ENCODE results near the gene ZNF223. TPM values are rescaled to one million over a fixed set of nuclear protein-coding genes. Genes with fewer than 3 reads are reported as not detected.

The ZNF223 gene
- total RNA-seq (2021; fragmentation: NEBNext Ultra II Directional; extraction: Animal tissue kit (Norgen Biotek cat#: 25700)): 1 to 10 TPM; 2.3 to 4.1 (median 2.6) TPM
- long read RNA-seq, transcript ZNF223-201 (5 exons, 2,418 nt): major isoform, 5 of 5 reads
- long read RNA-seq, partial matches to known transcripts: 0 of 5 reads
- long read RNA-seq, other reads (novel, unspliced or antisense): 0 of 5 reads

DNA sequence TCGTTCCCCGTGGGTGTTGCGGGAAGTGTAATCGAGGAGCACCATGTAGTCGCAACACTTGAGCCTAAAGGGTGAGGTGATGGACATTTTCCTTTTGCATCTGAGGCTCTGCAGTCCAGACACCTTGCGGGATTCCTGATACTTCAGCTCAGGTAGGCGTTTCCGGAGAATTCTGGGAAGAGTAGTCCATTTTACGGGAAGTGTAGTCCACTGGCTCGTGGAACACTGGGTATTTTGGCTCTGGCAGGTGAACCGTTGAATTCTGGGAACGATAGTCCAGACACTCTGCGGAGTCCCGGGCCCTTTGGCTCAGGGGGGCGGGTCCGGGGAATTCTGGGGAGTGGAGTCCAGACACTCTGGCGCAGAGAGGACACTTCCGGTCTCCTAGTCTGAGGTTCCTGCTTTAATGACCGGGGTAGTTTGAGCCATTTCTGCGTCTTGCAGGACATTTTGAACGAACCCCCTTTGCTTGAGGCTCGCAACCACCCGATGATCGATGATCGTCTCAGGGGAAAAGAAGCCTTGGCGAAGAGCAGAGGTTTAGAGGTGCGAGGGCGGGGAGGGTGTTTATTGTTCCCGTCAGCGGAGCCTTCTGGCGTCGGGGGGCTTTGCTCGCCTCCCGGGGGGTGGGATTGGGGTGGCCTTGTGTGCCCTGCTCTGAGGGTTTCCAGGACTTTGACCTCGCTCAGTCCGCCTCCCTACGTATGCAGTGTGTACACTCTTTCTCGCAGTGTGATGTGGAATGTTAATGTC lies at the start of gene ZNF223:
ZNF223 (plus strand) TSS at position 387 of the 753 bp plus-strand sequence. CDS start 3,141 bp downstream, outside the sequence.
- H3K27me3 Mint-ChIP-seq (ENCODE audit: insufficient read depth): peaks cover 5% of the 10 kb centered on the region
- peak within 1 kb of the TSS; percentile 82 for H3K27ac Mint-ChIP-seq
- peak within 1 kb of the TSS; percentile 96 for H3K4me3 Mint-ChIP-seq
- peaks cover 20% of the 10 kb centered on the region for H3K36me3 Mint-ChIP-seq (ENCODE audit: low read depth)
- H3K9me3 Mint-ChIP-seq: no peaks in the 10 kb centered on the region; the same call in 1 of the 2 replicates
- TF ChIP-seq, protein P1, sequence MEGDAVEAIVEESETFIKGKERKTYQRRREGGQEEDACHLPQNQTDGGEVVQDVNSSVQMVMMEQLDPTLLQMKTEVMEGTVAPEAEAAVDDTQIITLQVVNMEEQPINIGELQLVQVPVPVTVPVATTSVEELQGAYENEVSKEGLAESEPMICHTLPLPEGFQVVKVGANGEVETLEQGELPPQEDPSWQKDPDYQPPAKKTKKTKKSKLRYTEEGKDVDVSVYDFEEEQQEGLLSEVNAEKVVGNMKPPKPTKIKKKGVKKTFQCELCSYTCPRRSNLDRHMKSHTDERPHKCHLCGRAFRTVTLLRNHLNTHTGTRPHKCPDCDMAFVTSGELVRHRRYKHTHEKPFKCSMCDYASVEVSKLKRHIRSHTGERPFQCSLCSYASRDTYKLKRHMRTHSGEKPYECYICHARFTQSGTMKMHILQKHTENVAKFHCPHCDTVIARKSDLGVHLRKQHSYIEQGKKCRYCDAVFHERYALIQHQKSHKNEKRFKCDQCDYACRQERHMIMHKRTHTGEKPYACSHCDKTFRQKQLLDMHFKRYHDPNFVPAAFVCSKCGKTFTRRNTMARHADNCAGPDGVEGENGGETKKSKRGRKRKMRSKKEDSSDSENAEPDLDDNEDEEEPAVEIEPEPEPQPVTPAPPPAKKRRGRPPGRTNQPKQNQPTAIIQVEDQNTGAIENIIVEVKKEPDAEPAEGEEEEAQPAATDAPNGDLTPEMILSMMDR (IDR thresholded peaks at IDR 0.05): no peak
- H3K4me1 Mint-ChIP-seq (ENCODE audit: low read depth): peaks cover 19% of the 10 kb centered on the region
- peak; percentile 90 for DNase-seq

DNA sequence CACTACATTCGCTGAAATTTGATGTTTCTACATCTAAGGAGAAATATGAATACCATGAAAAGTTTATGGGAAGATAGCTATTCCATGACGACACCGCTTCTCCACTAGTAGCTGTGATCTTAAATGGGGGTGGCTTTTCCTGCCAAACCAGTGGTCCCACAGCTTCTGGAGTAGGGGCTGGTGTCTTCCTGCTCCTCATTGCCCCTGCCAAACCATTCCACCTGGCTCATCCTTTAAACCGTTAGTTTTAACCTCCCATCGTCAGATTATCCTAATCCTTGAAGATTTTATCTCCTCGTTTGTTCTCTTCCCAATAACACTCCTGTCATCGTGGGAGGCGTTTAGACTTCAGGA lies 49.6 kb upstream of the ZNF223 start:
- no peak for DNase-seq
- peaks cover 30% of the 10 kb centered on the region for H3K36me3 Mint-ChIP-seq (ENCODE audit: low read depth)

DNA sequence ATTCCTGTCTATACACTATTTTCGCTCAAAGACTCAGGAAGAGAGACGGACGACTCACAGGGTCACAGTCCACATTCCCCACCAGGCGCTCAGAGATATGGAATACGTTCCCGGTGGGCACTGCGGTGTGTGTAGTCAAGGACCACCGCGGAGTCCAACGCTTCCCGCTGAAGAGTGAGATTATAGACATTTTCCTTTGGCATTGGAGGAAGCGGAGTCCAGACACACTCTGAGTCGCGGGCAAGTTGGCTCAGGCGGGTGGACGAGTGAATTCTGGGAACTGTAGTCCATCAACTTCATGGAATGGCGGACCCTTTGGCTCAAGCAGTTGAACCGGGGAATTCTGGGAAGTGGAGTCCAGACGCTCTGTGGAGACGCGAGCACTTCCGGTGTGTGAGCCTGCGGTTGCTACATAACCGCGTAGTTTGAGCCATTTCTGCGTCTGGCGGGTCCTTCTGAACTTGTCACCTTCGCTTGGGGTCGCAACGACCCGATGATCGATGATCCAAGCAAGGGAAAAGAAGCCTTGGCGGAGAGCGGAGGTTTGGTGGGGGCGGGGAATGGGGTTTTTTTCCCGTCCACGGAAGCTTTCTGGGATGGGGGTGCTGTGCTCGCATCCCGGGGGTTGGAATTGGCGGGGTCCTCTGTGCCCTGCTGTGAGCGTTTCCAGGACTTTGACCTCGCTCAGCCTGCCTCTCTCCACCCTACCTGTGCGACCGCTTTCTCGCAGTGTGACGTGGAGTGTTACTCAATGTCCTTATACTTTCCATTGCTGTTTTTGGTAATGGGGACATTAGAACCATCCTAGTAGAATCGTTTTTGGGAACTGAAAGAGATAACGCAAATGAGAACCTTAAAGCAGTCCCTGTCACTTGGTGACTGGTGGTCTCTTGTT lies 49.0 kb upstream of the ZNF223 start, which contains the start of gene ZNF230:
ZNF230 (plus strand) TSS at position 392 of the 895 bp plus-strand sequence. CDS start 4,122 bp downstream, outside the sequence.
- TF ChIP-seq, protein P1 (IDR thresholded peaks at IDR 0.05): no peak
- DNase-seq: peak; percentile 94
- Mint-ChIP-seq H3K4me3 (peak within 1 kb of the TSS; percentile 98), H3K27me3 (ENCODE audit: insufficient read depth) (no peaks in the 10 kb centered on the region; the same call in 1 of the 2 replicates), H3K36me3 (ENCODE audit: low read depth) (peaks cover 30% of the 10 kb centered on the region), H3K9me3 (peaks cover 8% of the 10 kb centered on the region; the same call in 1 of the 2 replicates), H3K4me1 (ENCODE audit: low read depth) (peaks cover 17% of the 10 kb centered on the region), H3K27ac (peak within 1 kb of the TSS; percentile 90)

More for the DNA sequence above, 49.6 kb upstream of the ZNF223 start:
- H3K9me3 Mint-ChIP-seq: peaks cover 6% of the 10 kb centered on the region; the same call in 1 of the 2 replicates
- peak overlapping the region; percentile 90 for H3K27ac Mint-ChIP-seq
- TF ChIP-seq, protein P1 (IDR thresholded peaks at IDR 0.05): no peak
- no peaks in the 10 kb centered on the region; the same call in 1 of the 2 replicates for H3K27me3 Mint-ChIP-seq (ENCODE audit: insufficient read depth)
- H3K4me1 Mint-ChIP-seq (ENCODE audit: low read depth): peaks cover 17% of the 10 kb centered on the region
- peak overlapping the region; percentile 98 for H3K4me3 Mint-ChIP-seq

DNA sequence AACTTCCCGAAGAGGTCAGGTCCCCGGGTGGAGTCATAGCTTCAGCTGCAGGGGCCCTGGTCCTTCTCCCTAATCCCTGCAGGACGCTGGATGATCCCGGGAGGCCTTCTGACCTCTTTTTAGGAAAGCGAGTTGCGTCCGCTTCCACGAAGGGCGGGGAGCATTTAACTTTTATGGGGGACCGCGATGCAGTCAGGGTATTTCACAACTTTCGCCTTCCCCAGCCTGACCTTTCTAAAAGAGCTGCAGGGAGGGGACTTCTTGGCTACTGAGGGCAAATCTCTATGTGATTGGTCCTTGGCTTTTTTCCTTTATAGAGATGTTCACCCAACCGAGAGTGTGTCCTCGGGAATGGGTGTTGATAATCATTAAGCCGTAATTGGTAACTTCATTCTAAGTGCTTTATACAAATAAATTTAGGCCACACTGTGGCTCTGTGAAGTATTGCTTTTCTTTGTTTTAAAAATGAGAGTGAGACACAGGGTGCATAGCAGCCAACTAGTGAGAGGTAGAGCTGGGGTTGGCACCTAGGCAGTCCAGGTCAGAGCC lies 48.3 kb upstream of the ZNF223 start:
- DNase-seq: no peak
- peaks cover 30% of the 10 kb centered on the region for H3K36me3 Mint-ChIP-seq (ENCODE audit: low read depth)
- peaks cover 13% of the 10 kb centered on the region; the same call in 1 of the 2 replicates for H3K9me3 Mint-ChIP-seq
- peak overlapping the region; percentile 90 for H3K27ac Mint-ChIP-seq
- H3K4me1 Mint-ChIP-seq (ENCODE audit: low read depth): peaks cover 17% of the 10 kb centered on the region
- no peaks in the 10 kb centered on the region; the same call in 1 of the 2 replicates for H3K27me3 Mint-ChIP-seq (ENCODE audit: insufficient read depth)
- TF ChIP-seq, protein P1 (IDR thresholded peaks at IDR 0.05): peak; percentile 27; the same call in 1 of the 2 replicates
- peak overlapping the region; percentile 98 for H3K4me3 Mint-ChIP-seq

DNA sequence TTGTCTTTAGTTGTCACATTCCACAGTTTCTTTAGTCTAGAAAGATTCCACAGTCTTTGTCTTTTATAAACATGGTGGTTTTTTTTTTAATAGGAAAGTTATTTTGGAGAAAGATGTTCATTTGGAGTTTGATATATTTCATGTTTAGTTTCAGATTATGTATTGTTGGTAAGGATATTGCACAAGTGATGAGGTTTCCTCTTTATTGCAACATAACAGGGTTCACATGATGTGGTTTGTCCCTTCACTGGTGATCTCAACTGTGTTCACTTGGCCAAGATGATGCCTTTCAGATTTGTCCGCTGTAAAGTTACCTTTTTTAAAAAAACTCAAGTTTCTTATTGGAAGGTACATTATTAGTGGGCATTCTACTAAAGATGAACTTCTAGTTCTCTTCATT lies 45.9 kb upstream of the ZNF223 start:
- Mint-ChIP-seq H3K27ac (no peak overlapping the region), H3K27me3 (ENCODE audit: insufficient read depth) (no peaks in the 10 kb centered on the region; the same call in none of the 2 replicates), H3K36me3 (ENCODE audit: low read depth) (peaks cover 50% of the 10 kb centered on the region), H3K9me3 (peaks cover 38% of the 10 kb centered on the region), H3K4me1 (ENCODE audit: low read depth) (peaks cover 17% of the 10 kb centered on the region), H3K4me3 (no peak overlapping the region)
- TF ChIP-seq, protein P1 (IDR thresholded peaks at IDR 0.05): no peak
- no peak for DNase-seq
